ENCODE results near the gene PLA2G2E.

Gene PLA2G2E

DNA sequence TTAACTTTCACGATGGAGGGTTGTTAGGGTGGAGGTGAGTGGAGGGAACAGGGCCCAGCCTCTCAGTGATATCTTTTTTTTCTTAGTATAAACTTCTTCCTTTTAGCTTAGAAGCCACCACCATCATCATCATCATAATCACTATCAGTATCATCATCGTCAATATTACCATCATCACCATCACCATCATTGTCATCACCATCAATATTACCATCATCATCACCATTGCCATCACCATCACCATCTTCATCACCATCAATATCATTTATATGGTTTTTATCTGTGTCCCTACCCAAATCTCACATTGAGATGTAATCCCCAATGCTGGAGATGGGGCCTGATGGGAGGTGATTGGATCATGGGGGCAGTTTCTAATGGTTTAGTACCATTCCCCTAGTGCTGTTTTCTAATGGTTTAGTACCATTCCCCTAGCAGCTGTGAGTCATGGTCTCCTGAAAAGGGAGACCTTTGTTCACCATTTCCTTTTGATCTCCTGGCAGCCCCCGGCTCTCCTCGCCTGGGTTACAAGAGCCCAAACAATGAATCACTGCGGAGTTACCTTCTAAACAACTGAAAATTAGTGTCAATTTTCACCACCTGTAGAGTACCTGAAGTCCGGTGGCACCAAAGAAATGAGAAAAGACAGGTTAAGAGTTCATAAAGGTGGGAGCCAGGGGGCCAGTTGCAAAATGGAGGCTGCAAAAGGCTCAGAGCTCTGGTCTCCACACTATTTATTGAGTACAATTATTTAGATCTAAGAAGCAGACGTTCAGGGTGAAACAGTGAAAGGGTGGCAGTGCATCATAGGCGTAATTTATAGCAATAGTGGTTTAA, 3.1 kb upstream of the PLA2G2E start:
- no peak for DNase-seq

DNA sequence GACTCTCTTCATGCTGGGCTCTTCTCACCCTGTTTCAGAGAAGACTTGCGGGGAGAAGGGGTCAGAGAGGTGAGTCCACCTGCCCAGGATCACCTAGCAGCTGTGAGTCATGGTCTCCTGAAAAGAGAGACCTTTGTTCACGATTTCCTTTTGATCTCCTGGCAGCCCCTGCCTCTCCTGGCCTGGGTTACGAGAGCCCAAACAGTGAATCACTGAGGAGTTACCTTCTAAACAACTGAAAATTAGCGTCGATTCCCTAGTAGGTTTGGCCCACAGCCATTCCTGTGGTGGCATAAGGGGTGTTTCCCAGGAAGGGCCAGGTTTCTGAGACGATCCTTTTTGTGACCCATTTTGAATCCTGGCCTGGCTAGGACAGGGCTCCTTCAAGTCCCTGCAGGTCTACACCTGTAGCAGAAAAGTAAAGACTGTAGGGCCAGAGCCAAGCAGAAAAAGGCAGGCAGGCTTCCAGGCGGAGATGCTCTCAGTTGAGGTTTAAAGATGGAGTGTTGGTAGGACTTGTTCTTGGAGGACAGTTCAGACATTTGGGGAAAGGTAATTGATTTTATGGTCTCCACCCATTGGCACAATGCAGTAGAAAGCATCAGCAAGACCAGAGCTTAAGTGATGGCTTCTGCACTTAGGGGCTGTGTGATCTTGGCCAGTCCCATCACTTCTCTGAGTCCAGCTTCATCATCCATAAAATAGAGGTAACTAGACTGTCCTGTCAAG, 2.1 kb upstream of the PLA2G2E start:
- DNase-seq = no peak

DNA sequence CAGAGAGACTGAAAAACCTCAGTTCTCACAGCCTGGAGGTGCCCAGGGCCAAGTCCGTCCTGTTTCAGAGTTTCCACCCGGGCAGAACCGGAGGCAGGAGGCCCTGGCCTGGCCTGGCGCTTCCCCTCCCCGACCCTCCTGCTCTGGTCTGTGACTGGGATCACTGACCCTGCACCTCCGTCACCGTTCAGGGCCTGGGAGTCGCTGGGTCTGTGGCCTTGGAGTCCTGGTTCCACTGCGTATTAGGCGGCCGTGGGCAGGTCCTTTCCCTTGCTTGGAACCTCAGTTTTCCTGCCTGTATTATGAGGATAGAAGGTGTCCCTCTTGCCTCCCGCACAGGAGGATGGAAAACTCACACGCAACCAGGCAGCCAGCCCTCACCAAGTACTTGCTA, 533 bp upstream of the PLA2G2E start:
- DNase-seq = no peak

DNA sequence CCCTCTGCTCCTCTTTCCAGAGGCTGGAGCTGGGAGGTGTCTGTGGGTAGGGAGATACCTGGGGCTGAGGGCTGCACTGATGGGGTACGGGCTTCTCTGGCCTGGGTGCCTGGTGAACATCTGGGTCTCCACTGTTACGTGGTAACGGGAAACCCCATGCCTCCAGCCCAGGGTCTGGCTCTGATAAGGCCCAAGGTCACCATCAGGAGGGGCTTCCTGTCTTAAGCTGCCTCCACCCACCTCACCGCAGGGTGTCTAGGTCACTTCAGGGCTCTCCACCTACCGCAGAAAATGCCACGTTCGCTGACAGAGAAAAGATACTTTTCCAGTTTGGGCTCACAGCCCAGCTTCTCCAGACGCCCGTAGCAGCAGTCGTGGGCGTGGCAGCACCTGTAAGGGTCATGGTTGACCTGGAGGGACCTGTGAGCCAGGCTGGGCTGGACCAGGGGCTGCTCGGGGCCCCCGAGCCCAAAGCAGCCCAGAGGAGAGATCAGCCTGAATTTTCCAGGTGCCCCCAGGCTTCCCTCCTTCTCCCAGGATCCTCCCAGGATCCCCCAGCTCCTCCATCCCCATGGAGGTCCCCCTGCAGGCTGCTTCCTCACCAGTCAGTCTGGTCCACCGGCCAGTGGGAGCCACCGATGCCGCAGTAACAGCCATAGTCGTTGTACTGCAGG, 1.3 kb downstream of the PLA2G2E start:
- DNase-seq = peak; percentile 48

DNA sequence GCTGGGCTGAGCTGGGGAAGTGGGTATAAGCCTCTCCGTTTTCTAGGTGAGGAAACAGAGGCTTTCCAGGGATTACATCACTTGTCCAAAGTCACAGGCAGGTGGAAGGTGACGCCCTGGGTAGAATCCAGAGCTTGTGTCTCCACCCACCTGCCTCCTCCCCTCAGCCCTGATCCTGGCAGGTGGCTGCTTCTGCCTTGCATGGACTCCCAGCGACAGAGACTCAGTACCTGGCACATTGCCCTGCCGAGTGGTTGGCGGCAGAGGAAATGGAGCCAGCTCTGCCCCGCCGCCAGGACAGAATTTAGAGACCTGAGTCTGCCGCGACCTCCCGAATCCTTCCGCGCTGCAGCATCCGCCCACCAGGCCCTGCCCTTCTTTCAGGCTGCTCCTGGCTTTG, 2.1 kb downstream of the PLA2G2E start:
- peak; percentile 75 for DNase-seq

DNA sequence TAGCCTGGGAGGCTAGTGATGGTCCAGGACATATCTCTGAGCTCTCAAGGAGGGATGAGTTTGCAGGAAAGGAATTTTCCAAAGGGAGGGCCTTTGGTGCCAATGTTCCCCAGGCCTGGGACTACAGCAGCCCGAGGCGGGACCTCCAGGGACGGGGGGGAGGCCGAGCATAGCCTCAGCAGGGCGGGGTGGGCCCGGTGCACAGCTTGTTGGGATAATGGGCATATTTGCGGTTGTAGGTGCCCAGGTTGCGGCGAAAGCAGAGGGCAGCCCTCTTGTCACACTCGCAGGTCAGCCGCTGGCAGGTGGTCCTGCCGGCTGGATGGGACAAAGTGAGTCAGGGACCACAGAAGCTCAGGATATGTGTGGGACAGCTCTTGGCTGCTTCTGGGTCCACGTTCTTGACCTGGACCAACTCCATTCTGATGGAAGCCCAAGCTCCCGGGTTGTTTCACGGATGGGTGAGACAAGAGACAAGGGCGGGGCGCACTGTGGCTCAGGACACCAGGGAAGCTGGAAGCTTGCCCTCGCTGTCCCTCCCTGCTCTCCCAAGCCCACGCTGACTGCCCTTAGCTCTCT, 3.2 kb downstream of the PLA2G2E start:
- no peak for DNase-seq

DNA sequence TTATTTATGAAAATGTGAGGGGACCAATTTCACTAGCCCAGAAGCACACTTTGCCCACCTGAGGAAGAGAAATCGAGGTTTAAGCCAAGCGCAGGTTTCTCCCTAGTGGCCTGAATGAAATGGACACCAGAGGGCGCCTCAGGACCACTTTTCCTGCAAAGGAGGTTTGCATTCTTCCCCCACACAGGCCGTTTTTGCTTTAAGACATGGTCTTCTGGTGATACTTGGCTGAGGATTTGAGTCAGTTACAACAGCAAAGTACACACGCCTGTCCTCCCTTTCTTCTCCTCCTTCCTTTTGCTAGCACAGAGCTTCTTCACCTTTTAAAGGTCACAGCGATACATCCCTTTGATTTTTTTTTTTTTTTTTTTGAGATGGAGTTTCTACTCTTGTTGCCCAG, 5.4 kb downstream of the PLA2G2E start:
- DNase-seq = peak; percentile 74

DNA sequence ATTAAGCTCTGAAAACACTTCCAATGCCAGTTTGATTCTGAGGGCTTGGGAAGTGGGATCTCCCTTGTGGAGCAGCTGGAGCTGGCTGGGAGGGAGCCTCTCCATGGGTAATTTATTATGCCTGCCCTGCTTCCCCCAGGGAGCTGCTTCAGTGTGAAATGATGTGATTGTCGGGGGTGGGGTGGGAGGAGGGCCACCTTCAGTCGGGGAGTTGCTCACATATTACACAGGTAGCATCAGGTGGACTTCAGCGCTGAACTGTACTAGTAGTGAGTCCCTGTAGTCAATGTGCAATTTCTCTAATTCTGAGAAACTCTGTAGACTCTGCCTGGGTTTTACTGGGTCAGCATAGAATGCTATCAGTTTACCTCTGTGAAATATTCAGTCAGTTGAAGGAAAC, 12.8 kb downstream of the PLA2G2E start:
- DNase-seq = no peak

DNA sequence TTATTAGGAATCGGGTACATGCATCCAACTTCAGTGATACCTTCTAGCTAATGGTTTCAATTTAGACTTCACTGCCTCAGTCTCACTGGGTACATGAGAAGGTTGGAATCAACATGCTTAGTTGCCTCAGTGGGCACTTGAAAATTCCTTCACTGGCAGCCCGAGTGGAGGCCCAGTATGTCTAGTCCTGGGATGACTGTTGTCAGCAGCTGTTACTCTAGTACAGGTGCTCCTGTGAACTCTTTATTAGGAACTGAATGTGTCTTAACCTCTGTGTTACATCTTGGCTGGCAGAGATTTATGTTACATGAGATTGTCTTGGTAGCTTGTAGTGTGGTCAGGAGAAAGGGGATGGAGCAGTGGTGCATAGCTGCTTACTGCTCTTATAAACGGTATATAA, 13.4 kb downstream of the PLA2G2E start:
- DNase-seq = no peak

DNA sequence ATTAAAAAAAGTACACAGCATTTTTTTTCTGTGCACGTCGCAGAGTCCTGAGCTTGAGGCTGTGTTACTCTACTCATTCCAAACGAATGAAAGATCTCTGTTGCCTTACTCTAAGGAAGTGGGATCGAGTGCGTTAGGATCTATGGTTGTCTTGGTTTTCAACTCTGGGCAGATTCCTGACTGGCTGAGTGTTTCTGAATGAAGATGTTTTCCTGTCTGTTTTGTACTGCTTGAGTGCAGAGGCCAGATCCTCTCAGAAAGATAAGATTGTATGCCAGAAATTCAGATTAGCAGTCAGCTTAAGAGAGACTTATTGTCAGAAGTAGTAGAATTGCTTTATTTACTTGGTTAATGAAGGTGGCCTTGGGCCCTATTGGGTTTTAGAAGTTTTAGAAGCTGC, 14.0 kb downstream of the PLA2G2E start:
- no peak for DNase-seq

DNA sequence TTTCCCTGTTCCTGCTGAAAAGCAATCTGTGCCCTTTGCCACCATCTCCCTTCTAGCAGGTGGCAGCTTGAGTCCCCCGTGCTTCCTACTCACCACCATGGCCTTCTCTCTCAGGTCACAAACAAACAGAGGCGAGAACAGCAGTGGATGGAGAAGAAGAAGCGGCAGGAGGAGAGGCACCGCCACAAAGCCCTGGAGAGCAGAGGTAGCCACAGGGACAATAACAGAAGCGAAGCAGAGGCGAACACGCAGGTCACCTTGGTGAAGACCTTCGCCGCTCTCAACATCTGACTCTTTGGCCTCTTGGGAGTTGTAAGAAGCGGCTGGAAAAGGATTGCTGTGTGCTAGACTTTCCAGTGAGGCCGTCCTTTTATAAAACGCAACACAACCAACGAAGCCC, 16.0 kb downstream of the PLA2G2E start:
- DNase-seq = no peak

DNA sequence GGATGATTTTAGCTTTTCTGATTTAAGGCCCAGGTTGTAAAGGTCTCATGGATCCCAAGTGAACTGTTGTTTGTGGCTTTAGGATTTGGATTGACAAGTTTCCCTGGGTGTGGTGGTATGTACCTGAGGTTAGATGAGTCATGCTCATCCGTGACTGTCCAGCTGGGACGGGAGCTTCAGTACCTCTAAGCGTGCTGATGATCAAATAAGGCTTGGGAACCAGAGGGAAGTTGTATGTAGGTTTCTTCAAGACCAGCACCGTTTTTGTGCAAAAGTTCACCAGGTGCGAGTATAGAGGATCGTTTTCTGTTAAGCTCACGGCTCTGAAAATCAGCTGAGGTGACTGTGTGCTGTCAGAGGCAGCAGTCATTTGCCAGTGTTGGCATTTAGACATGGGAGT, 19.8 kb downstream of the PLA2G2E start:
- no peak for DNase-seq

DNA sequence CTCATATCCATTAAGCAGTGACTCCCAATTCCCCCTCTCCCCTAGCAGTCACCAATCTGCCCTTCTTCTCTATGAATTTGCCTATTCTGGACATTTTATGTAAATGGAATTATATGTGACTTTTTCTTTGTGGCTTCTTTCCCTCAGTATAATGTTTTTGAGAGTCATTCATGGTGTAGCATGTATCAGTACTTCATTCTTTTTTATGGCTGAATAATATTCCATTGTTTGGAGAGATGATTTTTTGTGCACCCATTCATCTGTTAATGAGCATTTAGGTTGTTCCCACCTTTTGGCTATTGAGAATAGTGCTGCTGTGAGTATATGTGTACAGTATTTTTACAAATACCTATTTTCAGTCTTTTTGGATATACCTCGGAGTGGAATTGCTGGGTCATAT, 21.8 kb downstream of the PLA2G2E start:
- DNase-seq = no peak

DNA sequence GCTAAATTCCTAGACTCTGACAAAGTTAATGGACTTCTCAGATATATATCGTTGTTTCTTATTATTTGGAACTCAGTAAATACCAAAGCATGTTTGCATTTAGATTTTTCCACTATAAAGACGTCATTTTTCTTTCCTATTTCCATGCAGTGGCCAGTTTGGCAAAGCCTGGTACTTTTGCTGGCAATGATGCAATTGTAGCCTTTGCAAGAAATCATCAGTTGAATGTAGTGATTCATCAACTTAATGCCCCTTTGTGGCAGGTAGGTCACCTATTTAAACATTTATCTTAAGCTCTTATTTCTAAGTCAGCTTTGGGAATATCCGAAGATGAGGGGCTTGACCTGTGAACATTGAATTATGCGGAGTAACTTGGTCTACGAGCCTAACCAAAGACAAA, 29.2 kb downstream of the PLA2G2E start:
- no peak for DNase-seq

DNA sequence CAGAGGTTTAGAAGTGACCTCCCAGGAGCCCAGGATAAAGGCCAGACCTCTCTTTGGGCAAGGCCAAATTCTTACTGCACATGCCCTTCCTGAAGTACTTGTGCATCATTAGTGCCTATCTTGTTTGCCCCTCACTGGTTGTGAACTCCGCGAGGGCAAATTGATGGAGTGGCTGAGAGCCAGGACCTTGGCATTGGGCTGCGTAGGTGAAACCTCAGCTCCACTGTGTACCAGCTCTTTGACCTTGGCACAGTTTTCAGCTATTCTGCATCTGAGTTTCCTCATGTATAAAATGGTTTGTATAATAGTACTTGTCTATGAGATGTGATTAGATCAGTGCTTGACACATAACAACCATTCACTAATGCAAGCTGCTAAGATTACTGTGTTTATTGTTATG, 29.7 kb downstream of the PLA2G2E start:
- DNase-seq = peak; percentile 48

DNA sequence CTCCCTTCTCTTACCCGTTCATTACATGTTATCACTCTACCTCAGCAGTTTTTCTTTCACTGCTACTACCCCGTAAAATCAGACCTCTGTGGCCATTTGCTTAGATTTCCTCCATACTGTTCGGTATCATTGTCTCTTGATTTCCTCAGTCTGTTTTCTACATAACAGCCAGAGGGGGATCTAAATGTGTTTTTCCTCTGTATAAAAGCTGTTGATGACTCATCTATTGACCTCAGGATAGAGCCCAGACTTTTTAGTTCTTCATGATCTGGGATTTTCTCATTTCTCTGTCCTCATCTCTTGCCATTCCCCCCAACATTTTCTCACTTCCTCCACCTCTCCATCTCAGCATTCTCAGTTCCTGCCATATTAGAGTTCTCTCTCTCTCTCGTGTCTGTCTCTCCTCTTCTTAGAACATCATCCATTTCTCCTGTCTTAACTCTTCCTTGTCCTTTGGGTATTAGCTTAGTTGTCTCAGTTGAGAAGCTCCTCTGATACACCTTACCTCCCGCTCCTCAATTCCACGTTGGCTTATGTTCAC, 30.7 kb downstream of the PLA2G2E start:
- DNase-seq = no peak

DNA sequence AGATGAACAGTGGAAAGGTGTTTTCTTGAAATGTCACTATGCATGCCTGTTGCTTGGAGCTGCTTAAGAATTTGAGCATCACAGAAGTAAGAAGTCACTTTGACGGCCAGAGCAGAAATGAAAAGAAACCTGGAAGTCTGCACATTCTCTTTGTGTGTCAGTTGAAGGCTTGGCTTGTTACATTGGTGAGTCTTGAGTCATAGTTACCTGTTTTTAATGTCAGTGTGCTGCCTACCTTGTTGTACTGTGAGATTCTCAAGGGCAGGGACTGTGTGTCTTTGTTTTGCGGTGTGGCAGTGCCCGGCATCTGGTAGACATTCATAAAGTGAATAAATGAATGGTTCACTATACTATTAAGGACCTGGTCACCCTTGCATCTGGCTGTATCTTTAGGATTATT, 31.3 kb downstream of the PLA2G2E start:
- no peak for DNase-seq

DNA sequence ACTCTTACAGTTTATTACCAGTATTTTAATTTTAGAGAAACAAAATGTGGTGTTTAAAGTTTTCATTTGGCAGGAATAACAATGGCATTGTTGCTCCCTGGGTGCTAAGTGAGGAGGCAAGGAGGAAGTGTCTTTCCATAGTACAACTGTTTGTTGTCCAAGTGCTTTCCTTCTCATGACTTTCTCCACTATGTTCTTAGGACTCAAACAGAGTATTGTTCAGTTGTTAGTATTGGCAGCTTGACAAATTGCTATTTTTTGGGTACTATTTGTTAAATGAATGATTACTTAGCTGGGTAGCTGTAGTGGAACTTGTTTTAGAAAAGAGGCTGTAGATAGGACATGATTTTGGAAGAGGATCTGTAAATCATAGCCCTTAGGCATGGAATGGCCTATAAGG, 33.8 kb downstream of the PLA2G2E start:
- no peak for DNase-seq

DNA sequence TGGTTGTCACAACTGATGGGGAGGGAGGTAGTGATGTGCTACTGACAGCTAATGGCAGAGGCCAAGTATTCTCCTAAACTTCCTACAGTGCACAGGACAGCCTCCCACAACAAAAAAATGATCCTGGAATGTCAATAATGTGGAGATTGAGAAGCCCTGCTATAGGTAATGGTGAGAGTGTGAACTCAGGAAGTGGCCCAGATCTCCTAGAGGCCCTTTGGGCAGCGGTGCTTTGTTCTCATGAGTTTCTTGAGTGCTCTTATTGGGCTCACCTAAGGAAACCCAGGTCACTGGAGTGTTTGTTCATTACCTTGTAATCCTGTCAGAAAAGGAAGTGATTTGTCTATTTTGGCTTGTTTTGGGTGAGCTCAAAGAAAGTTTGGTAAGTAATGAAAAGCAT, 35.3 kb downstream of the PLA2G2E start:
- no peak for DNase-seq

DNA sequence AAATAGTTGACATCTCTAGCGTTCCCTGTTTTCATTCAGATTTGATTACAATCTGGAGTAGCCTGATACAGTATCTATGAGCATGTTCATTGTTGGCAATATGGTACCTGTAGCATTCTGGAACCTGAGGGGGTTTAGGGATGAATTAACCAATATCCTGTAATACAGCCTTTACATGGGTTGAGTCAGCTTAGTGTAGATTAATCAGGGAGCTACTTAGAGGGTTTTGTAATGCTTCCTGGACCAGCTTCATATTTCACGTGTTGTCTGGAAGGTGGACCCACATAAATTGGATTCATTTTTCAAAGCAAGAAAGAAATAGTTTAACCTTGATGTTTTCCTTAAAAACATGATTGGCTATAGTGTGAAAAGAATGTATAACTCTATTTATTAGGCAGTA, 37.6 kb downstream of the PLA2G2E start:
- no peak for DNase-seq

DNA sequence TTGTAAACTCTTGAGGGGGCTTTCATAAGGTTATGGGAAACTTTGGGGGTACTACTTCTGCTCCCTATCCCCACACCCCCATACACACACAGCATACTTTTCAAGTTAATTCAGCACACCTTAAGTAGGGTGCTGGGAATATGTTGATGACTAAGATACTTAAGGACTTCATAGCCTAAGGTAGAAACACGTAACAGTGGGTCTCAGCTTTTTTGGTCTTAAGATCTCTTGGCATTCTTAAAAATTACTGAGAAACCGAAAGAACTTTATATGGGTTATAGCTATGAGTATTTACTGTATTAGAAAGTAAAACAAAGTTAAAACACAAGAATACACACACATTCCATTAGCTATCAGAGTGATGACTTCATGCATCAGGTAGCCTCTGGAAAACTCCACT, 39.1 kb downstream of the PLA2G2E start:
- DNase-seq = no peak

DNA sequence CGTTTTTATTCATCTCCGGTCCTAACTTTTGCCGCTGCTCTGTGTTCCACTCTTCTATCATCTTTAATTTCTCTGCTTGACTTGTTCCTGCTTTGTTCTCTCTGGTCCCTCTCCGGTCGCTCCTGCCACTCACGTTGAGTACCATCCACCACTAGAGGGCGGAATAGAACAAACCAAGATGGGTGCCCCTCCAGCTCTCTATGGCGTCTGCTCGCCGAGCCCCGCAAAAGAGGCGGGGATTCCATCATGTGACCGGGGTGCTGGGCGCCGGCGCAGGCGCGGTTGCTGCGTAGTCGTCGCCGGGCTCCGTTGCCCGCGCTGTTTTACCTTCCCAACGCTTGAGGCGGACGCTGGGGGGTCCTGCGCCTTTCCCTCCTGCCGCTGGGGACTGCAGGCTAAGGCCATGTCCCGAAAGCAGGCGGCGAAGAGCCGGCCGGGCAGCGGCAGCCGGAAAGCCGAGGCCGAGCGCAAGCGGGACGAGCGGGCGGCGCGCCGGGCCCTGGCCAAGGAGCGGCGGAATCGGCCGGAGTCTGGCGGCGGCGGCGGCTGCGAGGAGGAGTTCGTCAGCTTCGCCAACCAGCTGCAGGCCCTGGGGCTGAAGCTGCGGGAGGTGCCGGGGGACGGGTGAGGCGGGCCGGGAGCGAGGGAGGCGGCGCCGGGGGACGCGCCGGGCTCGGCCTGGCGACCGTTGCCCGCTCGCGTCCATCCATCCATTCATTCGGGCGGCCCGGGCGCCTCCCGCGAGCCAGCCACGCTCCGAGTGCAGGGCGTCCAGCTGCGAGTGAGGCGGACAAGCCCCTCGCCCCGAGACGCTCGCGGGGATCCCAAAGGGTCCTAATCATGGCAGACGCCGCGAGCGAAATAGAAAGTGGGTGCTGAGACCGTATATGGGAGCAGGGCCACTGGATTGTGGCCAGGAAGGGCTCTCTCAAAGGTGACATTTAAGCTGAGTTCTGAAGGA, 41.0 kb downstream of the PLA2G2E start, which contains the start of gene OTUD3:
Gene OTUD3 (plus strand): TSS at position 285 of the 961 bp plus-strand sequence. CDS start 119 bp downstream, at position 404.
- peak; percentile 99 for DNase-seq

Measured in DMS79 (cell line).